Activated T-cell treated with anti-CD3 and anti-CD28 coated beads for 1 hour (primary cell): ENCODE results near the gene GLE1.
"Not testable (repeated sequence)": the region's sequence is repeated elsewhere in the genome, so short reads cannot be mapped to it uniquely, and the experiment has no call there.

Experiments used
- DNase-seq: peaks from one replicate; pipeline ENCODE4 v3.0.0-alpha.2; 2020; ENCODE audit warnings: low read depth

Gene GLE1

DNA sequence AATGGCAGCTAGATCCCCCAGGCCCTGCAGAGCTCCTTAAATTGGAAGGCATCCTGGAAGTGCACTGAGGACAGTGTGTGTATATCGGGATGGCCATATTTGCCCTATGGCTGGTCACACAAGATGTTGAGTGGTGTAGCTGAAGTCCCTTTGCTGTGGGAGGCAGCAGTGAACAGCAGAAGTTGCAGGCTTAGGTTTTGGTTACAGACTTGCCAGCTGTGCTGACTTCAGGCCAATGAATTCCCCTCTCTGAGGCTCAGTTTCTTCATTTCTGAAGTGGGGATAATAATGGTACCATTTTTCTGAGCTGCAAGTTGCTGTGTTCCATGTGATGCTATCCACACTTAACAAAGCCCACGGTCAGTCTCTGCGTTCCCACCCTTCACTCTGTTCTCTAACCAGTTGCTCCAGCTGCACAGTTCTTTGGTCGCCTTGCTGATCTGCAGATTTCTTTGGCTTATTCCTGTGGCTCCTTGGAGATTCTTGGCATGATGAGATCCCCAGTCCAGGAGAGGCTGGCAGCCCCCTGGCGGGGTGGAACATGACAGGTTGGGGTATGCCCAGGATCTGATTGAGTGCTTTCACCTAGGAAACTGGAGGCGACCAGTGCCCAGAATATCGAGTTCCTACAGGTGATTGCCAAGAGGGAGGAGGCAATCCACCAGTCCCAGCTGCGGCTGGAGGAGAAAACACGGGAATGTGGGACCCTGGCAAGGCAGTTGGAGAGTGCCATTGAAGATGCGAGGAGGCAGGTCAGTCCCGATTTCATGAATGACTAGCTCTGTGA lies 6.5 kb upstream of the GLE1 start:
- DNase-seq = no peak

DNA sequence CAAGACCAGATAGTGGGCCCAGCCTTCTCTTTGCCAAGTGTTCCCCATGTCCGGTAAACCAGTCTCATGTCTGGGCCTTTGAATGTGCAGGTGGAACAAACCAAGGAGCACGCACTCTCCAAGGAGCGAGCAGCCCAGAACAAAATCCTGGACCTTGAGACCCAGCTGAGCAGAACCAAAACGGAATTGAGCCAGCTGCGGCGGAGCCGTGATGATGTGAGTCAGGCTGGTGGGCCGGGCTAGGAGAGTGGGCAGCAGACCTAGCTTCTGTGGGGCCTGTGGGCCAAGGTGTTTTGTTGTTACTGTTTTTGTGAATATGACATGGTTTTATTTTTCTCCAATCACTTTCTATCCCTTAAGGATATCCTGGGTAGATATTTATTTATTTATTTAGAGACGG lies 5.6 kb upstream of the GLE1 start:
- no peak for DNase-seq

DNA sequence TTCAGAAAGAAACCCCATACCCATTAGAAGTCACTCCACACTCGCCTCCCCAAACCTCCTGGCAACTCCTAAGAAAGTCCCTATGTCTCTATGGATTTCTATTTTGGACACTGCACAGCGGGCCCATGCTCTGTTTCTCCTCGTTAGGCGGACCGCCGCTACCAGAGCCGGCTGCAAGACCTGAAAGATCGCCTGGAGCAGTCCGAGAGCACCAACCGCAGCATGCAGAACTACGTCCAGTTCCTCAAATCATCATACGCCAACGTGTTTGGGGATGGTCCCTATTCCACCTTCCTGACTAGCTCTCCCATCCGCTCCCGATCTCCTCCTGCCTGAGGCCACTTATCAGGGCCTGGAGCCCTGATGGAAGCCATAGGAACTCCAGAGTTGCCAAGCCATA lies 4.6 kb upstream of the GLE1 start:
- DNase-seq = no peak

- DNase-seq = not testable (repeated sequence)
Observed at GRCh38 chr9:128503415-128503825, 1.1 kb upstream of the GLE1 start.

DNA sequence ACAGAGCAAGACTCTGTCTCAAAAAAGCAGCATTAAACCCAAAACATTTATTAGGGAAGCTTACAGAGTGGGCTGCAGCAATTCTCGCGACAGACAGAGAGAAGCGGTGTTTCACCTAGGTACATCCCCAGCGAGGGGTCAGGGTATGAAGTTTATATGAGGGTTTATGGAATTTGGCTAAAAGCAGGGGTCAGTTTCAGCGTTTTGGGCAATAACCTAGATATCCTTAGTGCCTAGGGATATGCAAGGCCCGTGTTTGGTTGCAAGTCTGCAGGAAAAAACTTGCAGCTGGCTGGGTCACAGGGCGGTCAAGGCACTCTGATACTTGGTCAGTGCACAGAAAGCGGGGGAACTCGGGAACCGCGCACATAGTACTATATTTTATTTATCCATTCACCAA lies 649 bp upstream of the GLE1 start:
- no peak for DNase-seq

DNA sequence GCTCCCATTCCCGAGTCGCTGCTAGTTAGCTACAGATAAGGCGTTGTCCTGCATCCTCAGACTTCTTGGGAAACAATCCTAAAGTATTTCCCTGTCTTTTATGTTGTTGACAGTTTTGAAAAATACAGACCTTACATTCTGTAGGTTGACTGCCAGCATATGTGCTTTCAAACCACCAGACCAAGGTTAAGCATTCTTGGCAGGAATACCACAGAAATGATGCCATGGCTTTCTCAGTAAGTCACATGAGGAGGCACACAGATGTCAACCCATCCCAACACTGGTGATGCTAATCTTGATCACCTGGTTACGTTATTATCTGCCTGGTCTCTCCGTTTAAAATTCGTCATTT lies 871 bp downstream of the GLE1 start:
- no peak for DNase-seq

GRCh38 chr9:128505906-128506305 lies 1.4 kb downstream of the GLE1 start:
- not testable (repeated sequence) for DNase-seq

DNA sequence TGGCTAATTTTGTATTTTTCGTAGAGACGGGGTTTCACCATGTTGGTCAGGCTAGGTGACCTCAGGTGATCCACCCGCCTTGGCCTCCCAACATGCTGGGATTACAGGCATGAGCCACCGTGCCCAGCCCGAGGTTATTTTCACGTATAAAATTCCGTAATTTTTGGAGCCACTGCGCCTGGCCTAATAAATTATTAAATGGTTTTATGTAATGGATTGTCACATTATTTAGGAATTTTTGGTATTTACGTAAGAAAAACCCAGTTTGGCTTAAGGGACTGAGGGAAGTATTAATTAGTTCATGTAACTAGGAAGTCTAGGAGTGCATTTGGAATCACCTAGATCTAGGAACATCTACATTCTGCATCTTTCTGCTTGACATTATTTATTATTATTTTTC lies 8.3 kb downstream of the GLE1 start:
- DNase-seq = no peak

DNA sequence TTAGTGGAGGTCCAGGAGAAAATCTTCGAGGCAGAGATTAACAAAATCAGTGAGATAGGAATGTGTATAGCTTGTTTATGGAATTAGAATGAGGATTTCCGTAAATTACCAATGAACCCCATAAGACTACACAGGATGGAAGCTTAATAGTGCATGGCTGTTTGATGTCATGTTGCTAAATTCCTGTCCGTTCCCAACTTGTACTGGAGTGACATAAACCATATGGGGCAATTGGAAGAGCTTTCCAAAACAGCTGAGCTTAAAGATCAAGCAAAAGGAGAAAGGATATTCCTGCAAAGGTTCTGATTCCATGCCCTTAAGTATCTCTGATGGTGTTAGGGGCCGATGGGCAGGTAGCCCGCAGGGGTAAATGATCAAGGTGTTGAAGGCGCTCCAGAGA lies 17.4 kb downstream of the GLE1 start:
- DNase-seq = no peak

- DNase-seq = no peak
Observed at GRCh38 chr9:128523199-128523925, 18.8 kb downstream of the GLE1 start.

DNA sequence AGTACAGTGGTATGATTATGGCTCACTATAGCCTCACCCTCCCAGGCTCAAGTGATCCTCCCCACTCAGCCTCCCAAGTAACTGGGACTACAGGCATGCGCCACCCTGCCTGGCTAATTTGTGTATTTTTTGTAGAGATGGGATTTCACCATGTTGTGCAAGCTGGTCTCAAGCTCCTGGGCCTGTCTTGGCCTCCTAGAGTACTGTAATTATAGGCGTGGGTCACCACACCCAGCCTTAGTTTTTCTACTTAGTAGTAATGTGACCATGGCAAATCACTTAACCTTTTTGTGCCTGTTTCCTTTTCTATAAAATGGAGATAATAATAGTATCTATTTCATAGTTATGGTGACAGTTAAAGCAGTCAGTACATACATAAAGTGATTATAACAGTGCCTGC lies 22.2 kb downstream of the GLE1 start:
- DNase-seq = no peak

GRCh38 chr9:128528445-128529160 lies 24.1 kb downstream of the GLE1 start:
- no peak for DNase-seq

DNA sequence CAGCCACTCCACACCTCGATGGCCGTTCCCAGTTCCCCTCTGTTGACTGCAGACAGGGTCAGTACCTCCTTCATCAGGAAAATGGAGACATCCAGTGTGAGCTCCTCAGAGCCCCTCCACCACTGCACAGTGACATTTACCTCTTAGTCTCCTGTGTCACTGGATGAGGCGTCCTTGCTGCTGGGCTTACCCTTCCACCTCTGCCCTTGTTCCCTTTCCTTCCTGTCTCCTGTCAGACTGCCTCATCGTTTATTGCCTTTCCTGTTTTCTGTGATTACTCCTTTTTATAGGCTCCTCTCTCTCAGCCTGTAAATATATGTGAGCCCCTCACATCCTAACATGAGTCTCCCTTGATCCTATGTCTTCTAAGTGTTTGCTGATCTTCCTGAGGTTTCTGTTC lies 24.7 kb downstream of the GLE1 start:
- DNase-seq = no peak

- no peak for DNase-seq
Observed at GRCh38 chr9:128532581-128532980, 28.1 kb downstream of the GLE1 start.

- DNase-seq = no peak
Observed at GRCh38 chr9:128540634-128541360, 36.3 kb downstream of the GLE1 start.

DNA sequence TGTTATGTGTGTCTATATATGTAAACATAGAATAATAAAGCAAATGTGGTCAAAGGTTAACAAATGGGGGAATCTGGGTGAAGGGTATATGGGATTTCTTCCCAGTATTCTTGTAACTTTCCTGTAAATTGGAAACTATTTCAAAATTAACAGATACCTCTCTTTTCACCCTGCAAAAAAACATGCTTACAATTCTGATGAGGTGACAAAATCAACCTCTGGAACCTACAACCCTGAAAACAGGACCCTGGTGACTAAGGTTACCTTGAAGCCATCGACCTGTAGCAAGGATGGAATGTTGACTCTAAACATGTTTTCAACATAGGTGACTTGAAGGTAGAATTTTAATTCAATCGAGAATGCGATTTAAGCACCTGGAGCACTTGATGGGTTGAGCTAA lies 42.0 kb downstream of the GLE1 start:
- no peak for DNase-seq

- DNase-seq = no peak
Observed at GRCh38 chr9:128548876-128549275, 44.4 kb downstream of the GLE1 start.

GRCh38 chr9:128550226-128550625 lies 45.7 kb downstream of the GLE1 start:
- DNase-seq = no peak

DNA sequence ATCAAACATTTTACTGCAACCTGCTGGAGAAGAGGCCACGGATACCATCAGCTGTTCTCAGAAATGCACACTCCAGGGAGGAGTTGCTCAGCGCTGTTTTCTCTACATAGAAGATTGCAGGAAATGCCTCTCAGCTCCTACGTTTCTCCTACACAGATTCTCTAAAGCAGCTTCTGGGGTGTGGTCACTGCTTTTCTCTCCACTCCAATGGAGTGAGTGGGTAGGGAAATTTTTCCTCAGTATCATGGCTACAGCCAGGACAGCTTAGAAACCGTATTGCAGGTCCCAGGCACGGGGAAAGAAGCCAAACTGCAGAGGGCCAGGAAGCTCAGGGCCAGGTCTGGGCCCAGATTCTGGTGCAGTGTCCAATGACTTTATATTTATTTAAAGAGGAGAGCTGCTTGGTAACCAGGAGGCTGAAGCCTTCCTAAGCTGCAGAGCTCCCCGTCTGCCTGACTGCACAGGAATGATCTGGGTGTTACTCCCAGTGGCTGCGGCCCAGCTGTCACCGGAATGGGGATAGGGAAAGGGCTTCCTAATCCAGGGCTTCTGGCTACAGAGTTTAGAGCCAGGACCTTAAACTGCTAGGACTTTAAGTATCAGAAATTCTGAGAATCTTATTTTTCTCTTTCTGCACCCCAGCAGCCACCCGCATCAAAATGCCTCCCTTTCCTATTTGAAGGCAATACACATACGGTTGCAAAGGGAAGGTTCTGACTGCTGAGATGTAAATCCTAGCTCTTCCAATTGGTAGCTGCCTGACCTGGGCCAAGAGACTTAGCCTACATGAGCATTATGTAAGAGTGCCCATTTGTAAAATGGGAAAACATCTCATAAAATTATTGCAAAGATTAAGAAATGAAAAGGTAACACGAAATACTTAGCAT lies 46.5 kb downstream of the GLE1 start:
- no peak for DNase-seq

- no peak for DNase-seq
Observed at GRCh38 chr9:128551657-128552152, 47.2 kb downstream of the GLE1 start.

GRCh38 chr9:128552153-128552743 lies 47.7 kb downstream of the GLE1 start, which contains the start of gene SPTAN1:
Gene SPTAN1, plus strand, starts transcription at chr9:128552587. Its CDS starts 14,154 bp downstream, at chr9:128566741.
- peak; percentile 94 for DNase-seq
